Measurements from ENCODE around the gene DNAH3. TPM values are rescaled to one million over a fixed set of nuclear protein-coding genes. Genes with fewer than 3 reads are reported as not detected.
"Not testable (repeated sequence)": the region's sequence is repeated elsewhere in the genome, so short reads cannot be mapped to it uniquely, and the experiment has no call there.

Gene DNAH3
- total RNA-seq, 1 experiment from 2014 or later = 0.70 TPM

- Histone ChIP-seq H3K4me3 (no peak overlapping the region), H4K20me1 (ENCODE audit: insufficient read depth) (no peaks in the 10 kb centered on the region), H3K79me2 (ENCODE audit: low read depth) (no peaks in the 10 kb centered on the region), H3K4me1 (replicated peaks; ENCODE audit: insufficient read depth) (no peaks in the 10 kb centered on the region), H3K9me3 (ENCODE audit: insufficient read depth, low read depth) (no peaks in the 10 kb centered on the region), H3K36me3 (ENCODE audit: low read depth) (no peaks in the 10 kb centered on the region), H3F3A (ENCODE audit: insufficient read depth, low read depth) (no peaks in the 10 kb centered on the region), H3K27ac (no peak overlapping the region), H3K4me2 (no peak overlapping the region), H2AFZ (no peak overlapping the region), H3K27me3 (ENCODE audit: insufficient read depth, low read depth) (no peaks in the 10 kb centered on the region), H3K9me2 (ENCODE audit: insufficient read depth) (no peaks in the 10 kb centered on the region)
- TF ChIP-seq EZH2 (IDR thresholded peaks at IDR 0.05; ENCODE audit: low read depth) = no peak
- TF ChIP-seq, protein P1, sequence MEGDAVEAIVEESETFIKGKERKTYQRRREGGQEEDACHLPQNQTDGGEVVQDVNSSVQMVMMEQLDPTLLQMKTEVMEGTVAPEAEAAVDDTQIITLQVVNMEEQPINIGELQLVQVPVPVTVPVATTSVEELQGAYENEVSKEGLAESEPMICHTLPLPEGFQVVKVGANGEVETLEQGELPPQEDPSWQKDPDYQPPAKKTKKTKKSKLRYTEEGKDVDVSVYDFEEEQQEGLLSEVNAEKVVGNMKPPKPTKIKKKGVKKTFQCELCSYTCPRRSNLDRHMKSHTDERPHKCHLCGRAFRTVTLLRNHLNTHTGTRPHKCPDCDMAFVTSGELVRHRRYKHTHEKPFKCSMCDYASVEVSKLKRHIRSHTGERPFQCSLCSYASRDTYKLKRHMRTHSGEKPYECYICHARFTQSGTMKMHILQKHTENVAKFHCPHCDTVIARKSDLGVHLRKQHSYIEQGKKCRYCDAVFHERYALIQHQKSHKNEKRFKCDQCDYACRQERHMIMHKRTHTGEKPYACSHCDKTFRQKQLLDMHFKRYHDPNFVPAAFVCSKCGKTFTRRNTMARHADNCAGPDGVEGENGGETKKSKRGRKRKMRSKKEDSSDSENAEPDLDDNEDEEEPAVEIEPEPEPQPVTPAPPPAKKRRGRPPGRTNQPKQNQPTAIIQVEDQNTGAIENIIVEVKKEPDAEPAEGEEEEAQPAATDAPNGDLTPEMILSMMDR (conservative IDR thresholded peaks at IDR 0.05) = no peak
- DNase-seq = no peak
- POLR2A ChIA-PET (ENCODE audit: unreplicated experiment) = no interaction called here
- CTCF ChIA-PET = no interaction called here
- BruUV-seq (replicated peaks) = no TSS peak
- intact Hi-C loops (cut with micrococcal nuclease; ENCODE audit: unreplicated experiment) = no loop called here
Measured at GRCh38 chr16:20976576-20976975, 174.1 kb downstream of the DNAH3 start.

- H3K27me3 ChIP-seq (ENCODE audit: insufficient read depth, low read depth); H4K20me1 ChIP-seq (ENCODE audit: insufficient read depth); H3K36me3 ChIP-seq (ENCODE audit: low read depth); CTCF ChIA-PET; H3K4me1 ChIP-seq (replicated peaks; ENCODE audit: insufficient read depth); H2AFZ ChIP-seq; H3F3A ChIP-seq (ENCODE audit: insufficient read depth, low read depth); H3K9me2 ChIP-seq (ENCODE audit: insufficient read depth); H3K27ac ChIP-seq; POLR2A ChIA-PET (ENCODE audit: unreplicated experiment); H3K9me3 ChIP-seq (ENCODE audit: insufficient read depth, low read depth); BruUV-seq (replicated peaks); H3K4me2 ChIP-seq; intact Hi-C loops (cut with micrococcal nuclease; ENCODE audit: unreplicated experiment); H3K4me3 ChIP-seq; H3K79me2 ChIP-seq (ENCODE audit: low read depth); DNase-seq: not testable (repeated sequence)
Measured at GRCh38 chr16:20973201-20973600, 177.4 kb downstream of the DNAH3 start.

DNA sequence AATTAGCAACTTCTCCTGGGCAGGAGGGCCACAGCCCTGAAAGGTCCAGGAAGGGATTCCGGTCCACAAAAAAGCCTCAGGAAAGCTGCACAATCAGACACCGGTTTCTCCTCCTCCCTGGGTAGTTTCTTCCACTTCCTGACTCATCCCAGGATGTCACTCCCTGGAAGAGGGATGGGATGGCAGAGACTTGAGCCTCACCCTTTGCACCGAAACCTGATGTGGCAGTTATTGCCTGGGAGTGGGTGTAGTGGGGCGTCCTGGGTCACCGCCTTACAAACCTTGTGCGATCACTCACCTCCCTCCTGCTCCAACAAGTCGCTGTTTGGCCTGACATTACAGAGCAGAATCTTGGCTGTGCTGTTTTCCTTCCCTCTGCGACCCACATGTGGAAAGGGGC lies 179.2 kb downstream of the DNAH3 start:
- TF ChIP-seq, protein P1 (conservative IDR thresholded peaks at IDR 0.05) = no peak
- TF ChIP-seq EZH2 (IDR thresholded peaks at IDR 0.05; ENCODE audit: low read depth) = no peak
- Histone ChIP-seq H3K9me3 (ENCODE audit: insufficient read depth, low read depth) (no peaks in the 10 kb centered on the region), H3K27ac (no peak overlapping the region), H3K4me1 (replicated peaks; ENCODE audit: insufficient read depth) (0 out of 2 replicates have a peak, but pooled peaks cover 4% of the 10 kb centered on the region), H3K9me2 (ENCODE audit: insufficient read depth) (no peaks in the 10 kb centered on the region), H3K27me3 (ENCODE audit: insufficient read depth, low read depth) (no peaks in the 10 kb centered on the region), H3K4me3 (no peak overlapping the region), H3F3A (ENCODE audit: insufficient read depth, low read depth) (no peaks in the 10 kb centered on the region), H3K36me3 (ENCODE audit: low read depth) (no peaks in the 10 kb centered on the region), H2AFZ (no peak overlapping the region), H4K20me1 (ENCODE audit: insufficient read depth) (no peaks in the 10 kb centered on the region), H3K4me2 (no peak overlapping the region), H3K79me2 (ENCODE audit: low read depth) (no peaks in the 10 kb centered on the region)
- ChIA-PET POLR2A (ENCODE audit: unreplicated experiment) (no interaction called here), CTCF (no interaction called here)
- DNase-seq = no peak
- BruUV-seq (replicated peaks) = no TSS peak
- intact Hi-C loops (cut with micrococcal nuclease; ENCODE audit: unreplicated experiment) = no loop called here

DNA sequence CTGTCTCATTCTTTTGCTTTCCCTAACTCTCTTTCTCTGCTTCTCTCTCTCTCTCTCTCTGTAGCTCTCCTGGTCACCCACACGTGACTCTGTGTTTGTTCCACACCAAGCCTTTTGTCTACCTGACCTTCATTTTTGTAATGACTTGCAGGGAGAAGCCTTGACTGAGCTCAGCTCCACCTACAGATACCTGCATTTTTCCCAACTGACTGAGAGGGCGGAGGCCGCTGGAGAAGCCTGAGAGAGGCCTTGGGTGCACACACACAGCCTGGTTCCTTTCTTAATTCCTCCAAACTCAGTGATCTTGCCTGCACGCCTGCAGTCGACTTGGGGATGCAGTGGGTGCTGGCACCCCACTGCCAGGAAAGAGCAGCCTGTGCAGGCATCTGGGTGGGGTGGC lies 181.3 kb downstream of the DNAH3 start:
- H3K9me2 ChIP-seq (ENCODE audit: insufficient read depth) = no peaks in the 10 kb centered on the region
- CTCF ChIA-PET = no interaction called here
- H3F3A ChIP-seq (ENCODE audit: insufficient read depth, low read depth) = no peaks in the 10 kb centered on the region
- H4K20me1 ChIP-seq (ENCODE audit: insufficient read depth) = no peaks in the 10 kb centered on the region
- H3K4me1 ChIP-seq (replicated peaks; ENCODE audit: insufficient read depth) = 0 out of 2 replicates have a peak, but pooled peaks cover 4% of the 10 kb centered on the region
- no peak overlapping the region for H2AFZ ChIP-seq
- H3K4me2 ChIP-seq = no peak overlapping the region
- POLR2A ChIA-PET (ENCODE audit: unreplicated experiment) = interaction anchor here (0.6 kb wide), 1 partner anchor 97 kb away, joined by 3 read pairs; no protein-coding TSS in a partner anchor
- TF ChIP-seq, protein P1 (conservative IDR thresholded peaks at IDR 0.05) = no peak
- TF ChIP-seq EZH2 (IDR thresholded peaks at IDR 0.05; ENCODE audit: low read depth) = no peak
- no peaks in the 10 kb centered on the region for H3K36me3 ChIP-seq (ENCODE audit: low read depth)
- H3K27ac ChIP-seq = no peak overlapping the region
- no peaks in the 10 kb centered on the region for H3K27me3 ChIP-seq (ENCODE audit: insufficient read depth, low read depth)
- H3K4me3 ChIP-seq = no peak overlapping the region
- no peaks in the 10 kb centered on the region for H3K9me3 ChIP-seq (ENCODE audit: insufficient read depth, low read depth)
- DNase-seq = peak in 1 of 2 experiments; percentile 38
- no peaks in the 10 kb centered on the region for H3K79me2 ChIP-seq (ENCODE audit: low read depth)
- intact Hi-C loops (cut with micrococcal nuclease; ENCODE audit: unreplicated experiment) = no loop called here
- BruUV-seq (replicated peaks) = no TSS peak

Measured in PC-9 (cell line).